K562 (cell line): Measurements from ENCODE around the gene TXNRD2. TPM values are rescaled to one million over a fixed set of nuclear protein-coding genes. Genes with fewer than 3 reads are reported as not detected.

ENCODE experiments used
- CREB3 ChIP-seq: fragments of 450-650 bp; conservative IDR thresholded peaks from 2 replicates; pipeline ENCODE4 v1.6.1; 2016; ENCODE audit warnings: missing genetic modification characterization, low read depth, mild to moderate bottlenecking, missing compliant biosample characterization, moderate library complexity
- DPF2 ChIP-seq: fragments of 450-650 bp; IDR thresholded peaks from 2 replicates; pipeline ENCODE4 v1.6.1; 2016
- FOXJ2 ChIP-seq: fragments of 200-800 bp; sonication (Bioruptor generic); IDR thresholded peaks from 2 replicates; pipeline ENCODE4 v1.6.1; 2016; ENCODE audit warnings: missing genetic modification characterization, missing compliant biosample characterization
- GABPA ChIP-seq: fragments of 200-800 bp; sonication (Bioruptor generic); conservative IDR thresholded peaks from 2 replicates; pipeline ENCODE4 v1.6.1; 2016; ENCODE audit warnings: low read depth, missing genetic modification characterization, missing compliant biosample characterization
- GATA2 ChIP-seq: sonication (generic); formaldehyde crosslinking; IDR thresholded peaks from 2 replicates; pipeline ENCODE4 v1.4.0; 2020; ENCODE audit warnings: mild to moderate bottlenecking, missing genetic modification reagents
- IRF2 ChIP-seq: sonication (generic); formaldehyde crosslinking; IDR thresholded peaks from 2 replicates; pipeline ENCODE4 v1.8.1; 2022; ENCODE audit warnings: mild to moderate bottlenecking, missing genetic modification reagents
- KHSRP ChIP-seq: fragments of 450-650 bp; IDR thresholded peaks from 2 replicates; pipeline ENCODE4 v1.6.1; 2017
- MEF2D ChIP-seq: conservative IDR thresholded peaks from 2 replicates; pipeline ENCODE4 v1.6.1; 2016; ENCODE audit warnings: low read depth, missing genetic modification characterization, missing compliant biosample characterization
- MTA2 ChIP-seq: fragments of 450-650 bp; IDR thresholded peaks from 2 replicates; pipeline ENCODE4 v1.6.1; 2016; ENCODE audit warnings: low read depth
- PHF8 ChIP-seq: fragments of 200-600 bp; sonication (generic); IDR thresholded peaks from 2 replicates; pipeline ENCODE4 v1.6.1; 2012; ENCODE audit warnings: mixed run types, mild to moderate bottlenecking, inconsistent platforms, low read length, moderate library complexity, borderline replicate concordance
- SFPQ ChIP-seq: fragments of 200-400 bp; formaldehyde crosslinking; IDR thresholded peaks from 2 replicates; pipeline ENCODE4 v1.6.1; 2017; ENCODE audit warnings: mild to moderate bottlenecking, low read depth, low read length, moderate library complexity
- TAF15 ChIP-seq: fragments of 200-400 bp; formaldehyde crosslinking; IDR thresholded peaks from 2 replicates; pipeline ENCODE4 v1.6.1; 2017; ENCODE audit warnings: mild to moderate bottlenecking, low read depth, low read length, moderate library complexity
- ZBTB34 ChIP-seq: fragments of 250-450 bp; sonication (Bioruptor Pico); IDR thresholded peaks from 2 replicates; pipeline ENCODE4 v1.8.0; 2021; ENCODE audit warnings: mild to moderate bottlenecking, moderate library complexity
- ZNF232 ChIP-seq: sonication (generic); formaldehyde crosslinking; IDR thresholded peaks from 2 replicates; pipeline ENCODE4 v1.8.0; 2022; ENCODE audit warnings: mild to moderate bottlenecking, missing genetic modification reagents
- ZNF311 ChIP-seq: fragments of 250-450 bp; sonication (Bioruptor Pico); IDR thresholded peaks from 2 replicates; pipeline ENCODE4 v1.4.0; 2020; ENCODE audit warnings: mild to moderate bottlenecking, moderate library complexity
- ZNF778 ChIP-seq: fragments of 450-650 bp; formaldehyde crosslinking; IDR thresholded peaks from 2 replicates; pipeline ENCODE4 v1.4.0; 2020; ENCODE audit warnings: mild to moderate bottlenecking, moderate library complexity
- polyA plus RNA-seq, 8 experiments: library from polyadenylated mRNA; depleted of rRNA in 4 of 8; stranded (reverse) in 5 of 8; unstranded in 3 of 8; fragments of >200 nt; fragmentation: Nextera tagmentation in 2 of 8; fragmentation: Illumina TruSeq in 1 of 8; extraction: Ambion mirVana in 2 of 8; extraction: Trizol in 1 of 8; gene quantifications; 2 replicates each; pipeline versions ENCODE4 v1.2.1 to v1.2.3, GENCODE V29; 2011 to 2014; ENCODE audit warnings: inconsistent platforms in 1 of 8, missing spikeins in 1 of 8
- total RNA-seq, 7 experiments: library from RNA; depleted of rRNA in 6 of 7; stranded (reverse); fragments of >200 nt in 6 of 7; fragmentation: Illumina TruSeq in 2 of 7; extraction: Trizol in 2 of 7; gene quantifications; 2 replicates each; pipeline versions ENCODE4 v1.2.1 to v1.2.3, GENCODE V29; 2011 to 2021; ENCODE audit warnings: low replicate concordance in 1 of 7
- TF ChIP-seq, protein P1 (sequence below): sonication (generic); formaldehyde crosslinking; IDR thresholded peaks from 2 replicates; pipeline ENCODE4 v1.8.1; 2023; ENCODE audit warnings: mild to moderate bottlenecking, missing genetic modification reagents
- TF ChIP-seq, protein P2 (sequence below): fragments of 450-650 bp; formaldehyde crosslinking; conservative IDR thresholded peaks from 2 replicates; pipeline ENCODE4 v1.4.0; 2022; ENCODE audit warnings: mild to moderate bottlenecking, missing genetic modification characterization

Gene TXNRD2
- total and polyA plus RNA-seq, 9 of the 15 experiments (the other 6 are each of a cell fraction or from before 2014, with no cell fraction given): 3.3 to 80.2 (median 49.4) TPM

DNA sequence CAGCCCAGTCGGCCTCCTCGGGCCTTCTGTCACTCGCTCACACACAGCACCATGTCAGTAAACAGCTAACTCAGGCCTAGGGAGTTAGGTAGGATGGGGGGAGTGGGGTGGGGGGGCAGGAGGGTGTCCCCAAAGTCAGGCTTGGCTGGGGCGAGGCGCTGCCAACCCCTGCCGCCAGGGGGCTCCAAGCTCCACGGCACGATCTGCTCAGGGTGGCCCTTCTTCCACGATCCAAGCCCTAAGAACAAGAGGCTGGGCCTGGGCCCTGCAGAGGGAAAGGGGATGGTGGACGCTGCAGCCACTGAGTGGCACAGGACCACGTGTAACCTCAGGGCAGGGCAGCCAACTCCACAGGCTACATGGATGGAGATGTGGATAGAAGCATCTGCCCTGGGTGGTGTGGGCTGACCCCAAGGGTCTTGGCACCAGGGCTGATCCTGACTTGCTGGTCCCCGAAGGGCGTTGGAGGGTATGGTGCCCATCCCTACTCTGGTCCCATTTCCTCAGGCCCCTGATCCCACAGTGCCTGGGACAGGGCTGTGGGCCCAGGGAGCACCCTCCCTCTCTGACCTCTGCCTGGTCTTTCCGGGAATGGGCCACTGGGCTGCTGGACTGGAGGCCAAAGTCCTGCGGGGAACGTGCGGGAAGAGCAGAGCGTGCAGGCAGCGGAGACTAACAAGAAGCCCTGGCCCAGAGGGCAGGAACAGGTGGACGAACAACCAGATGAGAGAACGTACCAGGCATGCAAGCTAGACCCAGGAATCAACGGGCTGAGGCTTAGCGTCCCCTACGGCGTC, 29.1 kb upstream of the TXNRD2 start (continued):
- TF ChIP-seq, protein P1, sequence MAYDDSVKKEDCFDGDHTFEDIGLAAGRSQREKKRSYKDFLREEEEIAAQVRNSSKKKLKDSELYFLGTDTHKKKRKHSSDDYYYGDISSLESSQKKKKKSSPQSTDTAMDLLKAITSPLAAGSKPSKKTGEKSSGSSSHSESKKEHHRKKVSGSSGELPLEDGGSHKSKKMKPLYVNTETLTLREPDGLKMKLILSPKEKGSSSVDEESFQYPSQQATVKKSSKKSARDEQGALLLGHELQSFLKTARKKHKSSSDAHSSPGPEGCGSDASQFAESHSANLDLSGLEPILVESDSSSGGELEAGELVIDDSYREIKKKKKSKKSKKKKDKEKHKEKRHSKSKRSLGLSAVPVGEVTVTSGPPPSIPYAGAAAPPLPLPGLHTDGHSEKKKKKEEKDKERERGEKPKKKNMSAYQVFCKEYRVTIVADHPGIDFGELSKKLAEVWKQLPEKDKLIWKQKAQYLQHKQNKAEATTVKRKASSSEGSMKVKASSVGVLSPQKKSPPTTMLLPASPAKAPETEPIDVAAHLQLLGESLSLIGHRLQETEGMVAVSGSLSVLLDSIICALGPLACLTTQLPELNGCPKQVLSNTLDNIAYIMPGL (CRISPR knock-in tag): peak; percentile 48
- TF ChIP-seq GABPA (tag) (no peak), ZNF232 (CRISPR knock-in tag) (no peak), IRF2 (no peak), PHF8 (no peak), MTA2 (no peak), TAF15 (peak; percentile 63; the same call in 1 of the 2 replicates), CREB3 (tag) (no peak), MEF2D (tag) (no peak), SFPQ (no peak), KHSRP (no peak), GATA2 (CRISPR knock-in tag) (no peak), FOXJ2 (tag) (no peak), ZNF311 (CRISPR knock-in tag) (no peak), ZNF778 (CRISPR knock-in tag) (no peak), DPF2 (0 out of 2 replicates have a peak, but pooled peaks have one; percentile 21), ZBTB34 (no peak)
- TF ChIP-seq, protein P2, sequence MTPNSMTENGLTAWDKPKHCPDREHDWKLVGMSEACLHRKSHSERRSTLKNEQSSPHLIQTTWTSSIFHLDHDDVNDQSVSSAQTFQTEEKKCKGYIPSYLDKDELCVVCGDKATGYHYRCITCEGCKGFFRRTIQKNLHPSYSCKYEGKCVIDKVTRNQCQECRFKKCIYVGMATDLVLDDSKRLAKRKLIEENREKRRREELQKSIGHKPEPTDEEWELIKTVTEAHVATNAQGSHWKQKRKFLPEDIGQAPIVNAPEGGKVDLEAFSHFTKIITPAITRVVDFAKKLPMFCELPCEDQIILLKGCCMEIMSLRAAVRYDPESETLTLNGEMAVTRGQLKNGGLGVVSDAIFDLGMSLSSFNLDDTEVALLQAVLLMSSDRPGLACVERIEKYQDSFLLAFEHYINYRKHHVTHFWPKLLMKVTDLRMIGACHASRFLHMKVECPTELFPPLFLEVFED (CRISPR knock-in tag): peak; percentile 85
